HUES6 (cell line): ENCODE results near the gene EVI5L.
"Not testable (repeated sequence)": the region's sequence is repeated elsewhere in the genome, so short reads cannot be mapped to it uniquely, and the experiment has no call there.

Source experiments
- H3K27ac ChIP-seq: 2 replicates; pipeline ENCODE4 v1.7.0; 2013; ENCODE audit warnings: low read depth, mild to moderate bottlenecking, low read length, inconsistent platforms
- H3K27me3 ChIP-seq: 2 replicates; pipeline ENCODE4 v1.6.1; 2013; ENCODE audit warnings: low read length; ENCODE audit not compliant: control insufficient read depth, insufficient read depth
- H3K36me3 ChIP-seq: 2 replicates; pipeline ENCODE4 v1.6.1; 2013; ENCODE audit warnings: low read length; ENCODE audit not compliant: control insufficient read depth, insufficient read depth
- H3K4me1 ChIP-seq: 2 replicates; pipeline ENCODE4 v1.6.1; 2013; ENCODE audit warnings: low read length; ENCODE audit not compliant: control insufficient read depth, insufficient read depth
- H3K4me3 ChIP-seq: 2 replicates; pipeline ENCODE4 v1.5.1; 2013; ENCODE audit warnings: low read depth, low read length
- H3K9ac ChIP-seq: one replicate; pipeline ENCODE4 v1.6.1; 2013; ENCODE audit warnings: mild to moderate bottlenecking, low read length
- H3K9me3 ChIP-seq: 2 replicates; pipeline ENCODE4 v1.6.1; 2013; ENCODE audit warnings: low read depth, low read length; ENCODE audit not compliant: control insufficient read depth, insufficient read depth

EVI5L gene

DNA sequence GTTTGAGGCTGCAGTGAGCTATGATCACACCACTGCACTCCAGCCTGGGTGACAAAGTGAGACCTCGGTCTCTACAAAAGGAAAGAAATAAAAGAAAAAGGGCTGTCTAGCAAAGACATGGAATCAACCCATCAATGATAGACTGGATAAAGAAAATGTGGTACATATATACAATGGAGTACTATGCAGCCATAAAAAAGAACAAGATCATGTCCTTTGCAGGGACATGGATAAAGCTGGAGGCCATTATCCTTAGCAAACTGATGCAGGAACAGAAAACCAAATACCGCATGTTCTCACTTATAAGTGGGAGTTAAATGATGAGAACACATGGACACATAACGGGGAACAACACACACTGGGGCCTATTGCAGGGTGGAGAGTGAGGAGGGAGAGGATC lies 14.0 kb upstream of the EVI5L start:
- H3K36me3 ChIP-seq, H3K4me3 ChIP-seq, H3K9ac ChIP-seq, H3K27ac ChIP-seq, H3K4me1 ChIP-seq: not testable (repeated sequence)
- H3K27me3 ChIP-seq, result peaks cover 17% of the 10 kb centered on the region
- peaks cover 22% of the 10 kb centered on the region for H3K9me3 ChIP-seq

DNA sequence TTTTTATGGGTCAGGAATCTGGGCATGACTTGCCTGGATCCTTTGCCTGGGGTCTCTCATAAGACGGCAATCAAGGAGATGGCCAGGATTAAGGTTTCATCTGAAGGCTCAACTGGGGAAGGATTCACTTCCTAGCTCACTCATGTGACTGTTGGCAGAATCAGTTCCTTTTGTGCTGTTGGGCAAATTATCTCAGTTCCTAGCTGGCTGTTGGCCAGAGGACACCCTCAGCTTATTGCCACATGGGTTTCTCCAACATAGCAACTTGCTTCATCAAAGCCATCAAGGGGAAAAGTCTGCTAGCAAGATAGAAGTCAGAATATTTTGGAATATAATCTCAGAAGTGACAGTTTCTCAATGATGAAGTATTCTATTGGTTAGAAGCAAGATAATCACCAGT lies 12.2 kb upstream of the EVI5L start:
- Histone ChIP-seq H3K4me3 (no peak overlapping the region), H3K4me1 (no peaks in the 10 kb centered on the region), H3K9me3 (peaks cover 17% of the 10 kb centered on the region), H3K27me3 (peaks cover 17% of the 10 kb centered on the region), H3K27ac (no peak overlapping the region), H3K9ac (no peak overlapping the region), H3K36me3 (no peaks in the 10 kb centered on the region)

DNA sequence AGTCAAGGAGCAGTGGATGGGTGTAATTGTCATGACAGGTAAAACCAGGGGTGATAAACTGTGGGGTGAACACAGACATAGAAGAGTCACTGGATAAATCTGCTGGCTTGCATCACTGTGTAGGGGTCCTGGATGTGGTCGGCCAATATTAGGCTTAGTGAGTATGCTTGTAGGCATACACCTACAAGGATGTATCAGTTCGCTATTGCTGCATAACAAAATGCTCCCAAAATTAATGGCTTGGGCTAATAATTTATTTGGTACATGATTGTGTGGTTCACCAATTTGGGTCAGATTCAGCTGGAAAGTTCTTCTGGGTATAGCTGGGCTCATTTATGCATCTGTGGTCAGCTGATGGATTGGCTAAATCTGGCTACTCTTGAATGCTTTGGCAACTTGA lies 11.2 kb upstream of the EVI5L start:
- peaks cover 17% of the 10 kb centered on the region for H3K9me3 ChIP-seq
- H3K4me3 ChIP-seq, result no peak overlapping the region
- H3K4me1 ChIP-seq, result no peaks in the 10 kb centered on the region
- H3K27ac ChIP-seq, result no peak overlapping the region
- peaks cover 17% of the 10 kb centered on the region for H3K27me3 ChIP-seq
- no peaks in the 10 kb centered on the region for H3K36me3 ChIP-seq
- no peak overlapping the region for H3K9ac ChIP-seq

DNA sequence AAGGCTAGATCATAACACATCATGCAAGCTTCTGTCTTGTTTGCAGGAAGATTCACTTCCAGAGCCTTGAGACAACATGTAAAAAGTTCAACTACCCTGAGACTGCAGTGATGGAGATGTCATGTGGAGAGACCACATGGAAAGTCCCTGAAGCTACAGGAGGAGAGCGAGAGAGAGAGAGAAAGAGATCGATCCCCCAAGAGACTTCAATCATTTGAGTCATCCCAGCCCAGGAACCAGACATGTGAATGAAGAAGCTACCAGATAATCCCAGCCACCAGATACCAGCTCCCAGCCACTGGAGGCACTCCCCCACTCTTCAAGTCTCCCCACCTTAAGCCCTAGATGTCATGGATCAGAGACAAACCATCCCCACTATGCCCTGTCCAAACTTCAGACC lies 10.7 kb upstream of the EVI5L start:
- Histone ChIP-seq H3K9me3 (peaks cover 17% of the 10 kb centered on the region), H3K36me3 (no peaks in the 10 kb centered on the region)

DNA sequence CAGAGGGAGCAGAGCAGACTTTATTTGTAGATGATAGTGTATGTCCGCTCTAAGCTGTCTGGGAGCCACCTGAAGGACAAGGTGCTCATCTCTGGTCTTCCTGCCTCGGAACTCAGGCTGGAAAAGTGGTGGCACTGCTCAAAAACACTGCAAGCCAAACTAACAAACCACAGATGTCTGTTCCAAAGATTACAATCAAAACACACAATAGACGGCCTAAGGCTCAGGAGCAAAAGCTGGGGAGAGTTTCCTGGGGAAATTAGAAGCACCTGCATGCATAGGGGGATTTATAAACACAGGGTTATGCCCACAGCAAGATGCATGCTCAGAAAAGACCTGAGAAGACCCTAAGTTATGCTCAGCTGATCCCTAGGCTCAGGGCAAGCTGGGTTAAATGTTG lies 9.4 kb upstream of the EVI5L start:
- Histone ChIP-seq H3K4me1 (no peaks in the 10 kb centered on the region), H3K36me3 (no peaks in the 10 kb centered on the region), H3K27ac (no peak overlapping the region), H3K9ac (no peak overlapping the region), H3K9me3 (peaks cover 17% of the 10 kb centered on the region), H3K27me3 (peaks cover 14% of the 10 kb centered on the region), H3K4me3 (no peak overlapping the region)

More for the DNA sequence above, 10.7 kb upstream of the EVI5L start:
- Histone ChIP-seq H3K4me3 (no peak overlapping the region), H3K27me3 (peaks cover 17% of the 10 kb centered on the region), H3K9ac (no peak overlapping the region), H3K27ac (no peak overlapping the region), H3K4me1 (no peaks in the 10 kb centered on the region)

DNA sequence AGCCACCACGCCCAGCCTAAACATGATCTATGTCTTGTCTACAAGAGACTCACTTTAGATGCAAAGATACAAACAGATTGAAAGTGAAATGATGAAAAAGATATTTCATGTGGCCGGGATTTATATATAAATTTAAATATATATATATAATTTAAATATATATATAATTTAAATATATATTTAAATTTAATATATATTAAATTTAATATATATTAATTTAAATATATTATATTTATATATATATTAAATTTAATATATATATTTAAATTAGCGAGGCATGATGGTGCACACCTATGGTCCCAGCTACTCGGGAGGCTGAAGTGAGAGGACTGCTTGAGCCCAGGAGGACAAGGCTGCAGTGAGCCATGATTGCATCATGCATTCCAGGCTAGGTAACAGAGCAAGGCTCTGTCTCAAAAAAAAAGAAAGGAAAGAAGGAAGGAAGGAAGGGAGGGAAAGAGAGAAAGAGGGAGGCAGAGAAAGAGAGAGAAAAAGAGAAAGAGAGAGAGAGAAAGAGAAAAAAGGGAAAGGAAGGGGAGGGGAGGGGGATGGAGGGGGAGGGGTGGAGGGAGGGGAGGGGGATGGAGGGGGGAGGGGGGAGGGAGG lies 7.0 kb upstream of the EVI5L start:
- Histone ChIP-seq H3K4me1 (no peaks in the 10 kb centered on the region), H3K27me3 (peaks cover 35% of the 10 kb centered on the region), H3K9ac (no peak overlapping the region), H3K4me3 (no peak overlapping the region), H3K9me3 (peaks cover 7% of the 10 kb centered on the region), H3K36me3 (no peaks in the 10 kb centered on the region), H3K27ac (no peak overlapping the region)

DNA sequence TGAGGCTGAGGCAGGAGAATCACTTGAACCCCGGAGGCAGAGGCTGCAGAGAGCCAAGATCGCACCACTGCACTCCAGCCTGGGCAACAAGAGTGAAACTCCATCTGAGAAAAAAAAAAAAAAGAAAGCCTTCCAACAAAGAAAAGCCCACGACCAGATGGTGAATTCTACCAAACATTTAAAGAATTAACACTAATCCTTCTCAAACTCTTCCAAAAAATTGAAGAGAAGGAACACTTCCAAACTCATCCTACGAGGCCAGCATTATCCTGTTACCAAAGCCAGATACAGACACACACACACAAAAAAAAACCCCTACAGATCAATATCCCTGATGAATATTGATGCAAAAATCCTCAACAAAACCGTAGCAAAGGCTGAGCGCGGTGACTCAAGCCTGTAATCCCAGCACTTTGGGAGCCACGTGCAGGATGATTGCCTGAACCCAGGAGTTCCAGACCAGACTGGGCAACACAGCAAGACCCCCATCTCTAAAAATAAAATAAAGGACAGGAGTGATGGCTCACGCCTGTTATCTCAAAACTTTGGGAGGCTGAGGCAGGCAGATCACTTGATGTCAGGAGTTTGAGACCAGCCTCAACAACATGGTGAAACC lies 6.2 kb upstream of the EVI5L start:
- Histone ChIP-seq H3K27me3 (peaks cover 42% of the 10 kb centered on the region), H3K4me1 (no peaks in the 10 kb centered on the region), H3K9me3 (peaks cover 3% of the 10 kb centered on the region; the same call in 1 of the 2 replicates)

DNA sequence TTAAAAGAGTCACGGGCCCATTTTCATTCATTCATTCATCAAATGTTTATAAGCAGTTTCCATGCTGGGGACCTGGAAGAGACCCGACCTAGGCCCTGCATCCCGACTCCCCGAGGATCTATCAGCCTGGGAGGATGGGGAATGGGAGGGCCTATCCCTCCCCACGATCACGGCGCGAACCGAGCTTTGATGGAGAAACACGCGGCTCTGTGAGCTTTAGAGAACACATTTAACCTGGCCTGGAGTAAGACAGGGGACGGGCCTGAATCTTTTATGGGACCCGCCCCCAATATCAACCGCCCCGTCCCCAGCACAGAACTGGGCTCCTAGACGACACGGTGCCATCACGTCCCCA lies 875 bp upstream of the EVI5L start:
- Histone ChIP-seq H3K4me1 (peaks cover 9% of the 10 kb centered on the region; the same call in 1 of the 2 replicates), H3K27ac (no peak overlapping the region)

More for the DNA sequence above, 6.2 kb upstream of the EVI5L start:
- Histone ChIP-seq H3K36me3 (no peaks in the 10 kb centered on the region), H3K27ac (no peak overlapping the region), H3K4me3 (no peak overlapping the region), H3K9ac (no peak overlapping the region)

DNA sequence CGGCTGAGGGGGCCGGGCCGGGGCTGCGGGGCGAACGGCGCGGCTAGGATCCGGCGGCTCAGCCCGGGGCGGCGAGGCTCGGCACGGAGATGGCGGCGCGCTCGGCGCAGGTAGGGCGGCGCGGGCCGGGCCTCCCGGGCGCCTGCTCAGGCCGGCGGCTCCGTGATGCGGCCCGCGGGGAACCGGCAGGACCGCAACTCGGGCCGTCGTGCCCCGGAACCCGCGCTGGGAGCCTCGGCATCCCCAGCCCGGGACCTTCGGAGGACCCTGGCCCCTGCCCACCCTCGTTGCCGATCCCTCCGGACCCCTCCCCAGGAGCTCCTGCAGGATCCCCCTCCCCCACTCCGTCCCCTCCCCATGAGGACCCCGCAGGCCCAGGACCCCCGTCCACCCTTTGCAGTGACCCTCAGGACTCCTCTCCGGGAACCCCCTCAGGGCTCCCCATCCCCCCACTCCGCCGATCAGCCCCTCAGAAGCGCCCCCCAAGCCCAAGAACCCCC lies 304 bp downstream of the EVI5L start:
- peaks cover 36% of the 10 kb centered on the region for H3K27me3 ChIP-seq
- no peaks in the 10 kb centered on the region for H3K36me3 ChIP-seq
- H3K9ac ChIP-seq, result no peak overlapping the region
- no peaks in the 10 kb centered on the region for H3K9me3 ChIP-seq
- no peak overlapping the region for H3K27ac ChIP-seq
- peak overlapping the region; percentile 55 for H3K4me3 ChIP-seq
- peaks cover 9% of the 10 kb centered on the region; the same call in 1 of the 2 replicates for H3K4me1 ChIP-seq

More for the DNA sequence above, 875 bp upstream of the EVI5L start:
- Histone ChIP-seq H3K36me3 (no peaks in the 10 kb centered on the region), H3K27me3 (peaks cover 36% of the 10 kb centered on the region), H3K4me3 (peak overlapping the region; percentile 59), H3K9me3 (no peaks in the 10 kb centered on the region), H3K9ac (no peak overlapping the region)

DNA sequence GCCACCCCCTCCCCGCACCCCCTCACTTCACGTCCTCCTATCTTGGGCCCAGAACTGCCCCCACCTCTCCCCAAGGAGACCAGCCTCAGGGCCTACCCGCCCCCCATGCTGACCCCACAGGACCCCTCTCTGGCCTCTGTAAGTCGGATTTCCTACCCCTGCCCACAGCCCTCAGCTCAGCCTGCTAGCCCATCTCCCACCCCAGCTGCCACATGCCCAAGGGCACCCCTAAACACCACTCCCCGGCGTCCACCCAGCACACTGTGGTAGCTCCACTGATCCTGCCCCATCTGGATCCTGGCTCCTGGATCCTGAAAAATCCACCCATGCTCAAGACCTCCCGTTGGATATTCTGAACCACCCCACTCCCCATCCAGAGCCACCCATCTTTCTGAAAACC lies 805 bp downstream of the EVI5L start:
- Histone ChIP-seq H3K4me1 (peaks cover 9% of the 10 kb centered on the region; the same call in 1 of the 2 replicates), H3K27ac (no peak overlapping the region), H3K9ac (no peak overlapping the region), H3K4me3 (peak overlapping the region; percentile 55; the same call in 1 of the 2 replicates), H3K27me3 (peaks cover 33% of the 10 kb centered on the region), H3K9me3 (no peaks in the 10 kb centered on the region), H3K36me3 (no peaks in the 10 kb centered on the region)

DNA sequence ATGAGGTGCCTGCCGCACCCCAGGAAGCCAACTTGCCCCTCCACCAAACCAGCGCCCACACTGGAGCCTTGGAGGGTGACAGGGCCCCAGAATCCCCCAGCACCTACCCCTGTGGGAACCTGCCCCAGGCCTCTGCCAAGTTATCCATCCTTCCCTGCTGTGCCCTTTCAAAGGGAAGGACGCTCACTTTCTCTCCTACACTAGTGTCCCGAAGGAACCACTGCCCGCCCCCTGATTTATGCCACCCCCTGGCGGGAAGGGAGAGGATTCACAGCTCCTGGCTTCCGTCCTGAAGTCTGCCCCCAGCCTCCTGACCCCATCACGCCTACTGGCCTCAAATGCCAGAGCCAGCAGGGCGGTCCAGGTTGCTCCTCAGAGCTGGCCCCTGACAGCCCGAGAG lies 1.4 kb downstream of the EVI5L start:
- Histone ChIP-seq H3K9ac (no peak overlapping the region), H3K27ac (no peak overlapping the region), H3K36me3 (no peaks in the 10 kb centered on the region), H3K4me1 (peaks cover 9% of the 10 kb centered on the region; the same call in 1 of the 2 replicates), H3K9me3 (no peaks in the 10 kb centered on the region), H3K4me3 (no peak overlapping the region), H3K27me3 (peaks cover 29% of the 10 kb centered on the region)
